Activated CD8-positive, alpha-beta T cell treated with anti-CD3 and anti-CD28 coated beads for 36 hours (primary cell): ENCODE data around the gene CSTB. TPM values are rescaled to one million over a fixed set of nuclear protein-coding genes. Genes with fewer than 3 reads are reported as not detected.

Source experiments
- ATAC-seq: fragments of 200-7000 bp; cut with Tn5 transposase; one replicate; pipeline ENCODE4 v1.10.0; 2021; ENCODE audit warnings: mild to moderate bottlenecking, moderate library complexity
- CTCF ChIA-PET: fragments of 350-600 bp; sonication (Branson Sonifier 250); formaldehyde crosslinking; loops from one replicate; lab custom pipeline; 2021; ENCODE audit warnings: antibody characterized with exemption; lab: Charles Lee
- POLR2A ChIA-PET: fragments of 350-600 bp; sonication (Branson Sonifier 250); formaldehyde crosslinking; loops from one replicate; lab custom pipeline; 2021; ENCODE audit warnings: antibody characterized with exemption; lab: Charles Lee
- DNase-seq: peaks from one replicate; pipeline ENCODE4 v3.0.0-alpha.2; 2020
- H3K27ac Mint-ChIP-seq: one replicate; pipeline ENCODE4 v1.8.0; 2021; ENCODE audit warnings: mild to moderate bottlenecking, mixed read lengths
- H3K27me3 Mint-ChIP-seq: one replicate; pipeline ENCODE4 v1.8.0; 2021; ENCODE audit warnings: mixed read lengths
- H3K36me3 Mint-ChIP-seq: one replicate; pipeline ENCODE4 v1.8.0; 2021; ENCODE audit warnings: low read depth, mixed read lengths
- H3K4me1 Mint-ChIP-seq: one replicate; pipeline ENCODE4 v1.8.0; 2021; ENCODE audit warnings: low read depth, mixed read lengths
- H3K4me3 Mint-ChIP-seq: one replicate; pipeline ENCODE4 v1.8.0; 2021; ENCODE audit warnings: mild to moderate bottlenecking, moderate library complexity, mixed read lengths
- H3K9me3 Mint-ChIP-seq: one replicate; pipeline ENCODE4 v1.8.0; 2021; ENCODE audit warnings: mixed read lengths
- CTCF ChIP-seq: fragments of 200-600 bp; IDR thresholded peaks from one replicate; pipeline ENCODE4 v1.8.0; 2022; ENCODE audit warnings: antibody characterized with exemption, mild to moderate bottlenecking
- intact Hi-C: fragments of 100-400 bp; cut with micrococcal nuclease; formaldehyde crosslinking; loops from one replicate; pipeline ENCODE4 v1.10.0; 2022
- total RNA-seq, 2 experiments: library from RNA; stranded (reverse); gene quantifications; one replicate each; pipeline ENCODE4 v1.2.3, GENCODE V29; 2021

The CSTB gene
- total RNA-seq, 2 experiments from 2014 or later = 18.6 to 20.7 TPM

GRCh38 chr21:43733060-43733459 is 43.0 kb downstream of the CSTB start:
- no peak for TF ChIP-seq CTCF

GRCh38 chr21:43731891-43732711 is 44.0 kb downstream of the CSTB start:
- ATAC-seq = no peak
- POLR2A ChIA-PET = no interaction called here
- intact Hi-C loops = no loop called here
- no peak for TF ChIP-seq CTCF
- H3K27ac Mint-ChIP-seq = no peak overlapping the region
- no peak for DNase-seq
- CTCF ChIA-PET = no interaction called here
- H3K27me3 Mint-ChIP-seq = no peaks in the 10 kb centered on the region
- H3K9me3 Mint-ChIP-seq = no peaks in the 10 kb centered on the region
- peaks cover 61% of the 10 kb centered on the region for H3K4me1 Mint-ChIP-seq
- peaks cover 15% of the 10 kb centered on the region for H3K36me3 Mint-ChIP-seq
- no peak overlapping the region for H3K4me3 Mint-ChIP-seq

More at GRCh38 chr21:43733060-43733459, 43.0 kb downstream of the CSTB start:
- intact Hi-C loops = no loop called here
- no peak for DNase-seq
- Mint-ChIP-seq H3K4me1 (peaks cover 51% of the 10 kb centered on the region), H3K4me3 (no peak overlapping the region), H3K36me3 (peaks cover 17% of the 10 kb centered on the region), H3K27ac (no peak overlapping the region), H3K9me3 (no peaks in the 10 kb centered on the region), H3K27me3 (no peaks in the 10 kb centered on the region)
- ATAC-seq = no peak
- POLR2A ChIA-PET = no interaction called here
- CTCF ChIA-PET = no interaction called here

- ATAC-seq = no peak
Observed at GRCh38 chr21:43731476-43731875, 44.6 kb downstream of the CSTB start.

GRCh38 chr21:43728467-43729390 is 47.4 kb downstream of the CSTB start:
- H3K27ac Mint-ChIP-seq = peak overlapping the region; percentile 88
- peak overlapping the region; percentile 84 for H3K4me3 Mint-ChIP-seq
- ChIA-PET CTCF (interaction anchor here (0.6 to 1.7 kb wide), 7 partner anchors 8 to 330 kb away, joined by 3 to 10 read pairs (median 3); partner anchors contain the start of genes PDXK and RRP1), POLR2A (interaction anchor here (0.6 to 4.0 kb wide), 13 partner anchors 9 to 176 kb away, joined by 3 to 35 read pairs (median 4); partner anchors contain the start of genes HSF2BP, PDXK, RRP1 and RRP1B)
- ATAC-seq = peak; percentile 88
- intact Hi-C loops = no loop called here
- H3K27me3 Mint-ChIP-seq = no peaks in the 10 kb centered on the region
- peaks cover 12% of the 10 kb centered on the region for H3K36me3 Mint-ChIP-seq
- TF ChIP-seq CTCF = peak; percentile 26
- H3K9me3 Mint-ChIP-seq = no peaks in the 10 kb centered on the region
- DNase-seq = peak; percentile 91
- peaks cover 62% of the 10 kb centered on the region for H3K4me1 Mint-ChIP-seq

More at GRCh38 chr21:43731476-43731875, 44.6 kb downstream of the CSTB start:
- intact Hi-C loops = no loop called here
- no peaks in the 10 kb centered on the region for H3K9me3 Mint-ChIP-seq
- H3K4me3 Mint-ChIP-seq = no peak overlapping the region
- POLR2A ChIA-PET = no interaction called here
- no peaks in the 10 kb centered on the region for H3K27me3 Mint-ChIP-seq
- TF ChIP-seq CTCF = no peak
- DNase-seq = no peak
- CTCF ChIA-PET = no interaction called here
- H3K36me3 Mint-ChIP-seq = peaks cover 16% of the 10 kb centered on the region
- no peak overlapping the region for H3K27ac Mint-ChIP-seq
- H3K4me1 Mint-ChIP-seq = peaks cover 65% of the 10 kb centered on the region
